ENCODE measurements around the gene TOR1B.
A peak's percentile ranks its signal among the peaks of the same experiment; 100 is the strongest.
"Not testable (repeated sequence)": the region's sequence is repeated elsewhere in the genome, so short reads cannot be mapped to it uniquely, and the experiment has no call there.

TOR1B gene

DNA sequence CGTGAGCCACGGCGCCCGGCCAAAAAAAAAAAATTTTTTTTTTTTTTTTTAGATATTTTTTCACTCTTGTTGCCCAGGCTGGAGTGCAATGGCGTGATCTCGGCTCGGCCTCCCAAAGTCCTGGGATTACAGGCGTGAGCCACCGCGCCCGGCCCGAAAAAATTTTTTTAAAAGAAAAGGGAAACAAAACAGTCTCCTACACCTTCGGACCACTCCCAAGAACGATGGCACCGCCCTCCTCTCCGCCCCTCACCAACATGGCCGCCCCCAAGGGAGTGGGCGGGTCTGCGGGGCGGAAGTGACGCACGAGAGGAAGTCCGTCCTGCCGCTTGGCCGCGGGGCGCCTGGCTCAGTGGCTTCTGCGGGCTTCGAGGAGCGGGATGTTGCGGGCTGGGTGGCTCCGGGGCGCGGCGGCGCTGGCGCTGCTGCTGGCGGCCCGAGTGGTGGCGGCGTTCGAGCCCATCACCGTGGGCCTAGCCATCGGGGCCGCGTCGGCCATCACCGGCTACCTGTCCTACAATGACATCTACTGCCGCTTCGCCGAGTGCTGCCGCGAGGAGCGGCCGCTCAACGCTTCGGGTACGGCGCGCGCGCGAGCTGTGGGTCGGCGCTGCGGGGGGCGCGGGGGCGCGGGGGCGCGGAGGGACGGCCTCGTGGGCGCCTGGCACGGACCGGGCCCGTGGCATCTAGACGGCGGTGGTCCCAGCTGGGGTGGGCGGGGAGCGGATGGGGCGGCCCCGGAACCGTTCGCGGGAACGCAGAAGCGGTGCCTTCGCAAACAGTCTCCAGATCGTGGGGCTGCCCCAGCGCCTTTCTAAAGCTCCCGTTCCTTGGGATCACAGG, at the start of gene TOR1B:
TSS of gene TOR1B (plus strand) at position 352 of the 843 bp plus-strand sequence. CDS start at position 381, 29 bp downstream.
- DNase-seq (ENCODE audit: low read depth in 2 of 3, low spot score in 2 of 3): peak; percentile 87 to 94 (median 89)

- DNase-seq (ENCODE audit: low read depth in 2 of 3, low spot score in 2 of 3): no peak
Observed at GRCh38 chr9:129755151-129755550, 47.8 kb upstream of the TOR1B start.

GRCh38 chr9:129756191-129756590, 46.8 kb upstream of the TOR1B start:
- DNase-seq (ENCODE audit: low read depth in 2 of 3, low spot score in 2 of 3): no peak

DNA sequence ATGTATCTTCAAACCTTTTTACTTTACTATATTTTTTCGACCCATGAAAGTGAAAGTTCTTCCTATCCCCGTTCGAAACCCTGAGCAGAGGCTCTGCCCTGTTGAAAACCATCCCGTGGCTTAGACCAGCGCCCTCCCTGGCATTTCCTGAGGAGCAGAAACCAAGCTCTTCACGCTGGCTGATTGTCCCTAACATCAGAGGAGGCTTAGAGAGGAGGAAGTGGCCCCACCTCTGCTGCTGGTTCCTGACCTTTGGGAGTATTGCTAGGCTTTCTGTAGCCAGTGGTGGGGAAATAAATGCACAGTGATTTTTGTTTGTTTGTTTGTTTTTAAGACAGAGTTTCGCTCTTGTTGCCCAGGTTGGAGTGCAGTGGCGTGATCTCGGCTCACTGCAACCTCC, 45.9 kb upstream of the TOR1B start:
- no peak for DNase-seq (ENCODE audit: low read depth in 2 of 3, low spot score in 2 of 3)

DNA sequence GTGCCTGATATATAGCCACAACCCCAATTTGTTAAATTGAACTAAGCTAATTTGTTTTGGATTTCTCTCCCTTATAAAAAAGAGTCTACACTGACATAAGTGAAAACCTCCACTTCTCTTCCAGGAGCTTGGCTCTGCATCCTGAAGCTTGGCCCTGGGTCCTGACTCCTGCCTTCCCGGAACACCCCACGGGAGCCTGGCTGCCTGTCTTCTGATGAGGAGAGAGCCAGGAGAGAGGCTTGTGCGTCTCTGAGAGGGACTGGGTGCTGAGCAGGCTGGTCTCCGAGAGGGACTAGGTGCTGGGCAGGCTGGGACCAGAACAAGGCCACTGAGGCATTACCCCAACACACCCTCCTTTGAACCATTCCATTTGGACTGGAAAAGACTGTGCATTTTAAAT, 43.7 kb upstream of the TOR1B start:
- DNase-seq (ENCODE audit: low read depth in 2 of 3, low spot score in 2 of 3): no peak

DNA sequence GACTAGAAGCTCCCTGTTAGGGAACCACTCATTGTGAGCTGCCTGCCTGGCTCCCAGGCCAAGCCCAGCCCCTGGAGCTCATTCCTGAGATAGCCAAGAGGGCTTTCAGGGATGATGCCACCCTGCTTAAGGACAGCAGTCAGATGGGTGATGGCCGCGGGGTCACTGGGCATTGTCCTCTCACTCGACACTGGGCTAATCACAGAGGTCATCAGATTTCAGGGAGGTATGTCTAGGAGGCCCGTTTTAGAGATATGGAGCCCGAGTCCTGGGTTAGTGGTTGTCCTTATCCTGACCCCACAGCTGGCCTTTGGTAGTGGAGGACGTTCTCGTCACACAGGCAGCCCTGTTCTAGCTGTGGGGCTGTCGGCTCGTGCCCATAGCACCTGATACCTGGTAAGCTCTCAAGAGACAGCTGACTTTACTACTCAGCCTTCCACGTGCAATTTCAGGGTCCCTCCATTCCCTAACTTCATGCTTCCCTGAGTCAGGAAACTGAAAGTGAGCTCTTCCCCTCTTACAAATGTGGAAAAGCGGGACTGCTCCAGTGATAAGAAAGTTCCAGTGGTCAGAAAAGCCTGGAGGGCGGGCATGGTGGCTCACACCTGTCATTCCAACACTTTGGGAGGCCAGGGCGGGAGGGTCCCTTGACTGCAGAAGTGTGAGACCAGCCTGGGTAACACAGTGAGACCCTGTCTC, 43.0 kb upstream of the TOR1B start:
- DNase-seq (ENCODE audit: low read depth in 2 of 3, low spot score in 2 of 3): no peak

GRCh38 chr9:129760784-129761183, 42.2 kb upstream of the TOR1B start:
- DNase-seq (ENCODE audit: low read depth in 2 of 3, low spot score in 2 of 3): not testable (repeated sequence)

GRCh38 chr9:129761293-129761900, 41.6 kb upstream of the TOR1B start:
- no peak for DNase-seq (ENCODE audit: low read depth in 2 of 3, low spot score in 2 of 3)

DNA sequence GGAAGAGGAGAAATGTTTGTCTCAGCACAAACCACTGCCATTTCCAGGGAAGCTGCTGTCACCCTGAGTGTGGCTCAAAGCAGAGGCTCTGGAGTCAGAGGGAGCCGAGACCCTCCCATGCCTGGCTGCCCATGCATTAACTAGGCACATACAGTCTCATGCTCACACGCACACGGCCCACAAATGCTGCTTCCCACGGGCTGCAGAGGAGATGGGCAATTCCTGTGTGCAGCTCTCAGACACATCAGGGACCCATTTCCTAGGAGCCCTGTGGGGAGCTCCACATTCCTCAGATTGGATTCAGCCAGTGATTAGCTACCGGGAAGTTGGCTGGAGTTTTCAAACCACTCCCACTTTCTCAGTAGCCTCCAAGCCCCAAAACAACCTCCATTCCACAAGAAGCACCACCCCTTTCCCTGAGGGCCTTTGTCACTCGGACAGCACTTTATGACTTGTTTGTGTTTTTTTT, 41.0 kb upstream of the TOR1B start:
- no peak for DNase-seq (ENCODE audit: low read depth in 2 of 3, low spot score in 2 of 3)

DNA sequence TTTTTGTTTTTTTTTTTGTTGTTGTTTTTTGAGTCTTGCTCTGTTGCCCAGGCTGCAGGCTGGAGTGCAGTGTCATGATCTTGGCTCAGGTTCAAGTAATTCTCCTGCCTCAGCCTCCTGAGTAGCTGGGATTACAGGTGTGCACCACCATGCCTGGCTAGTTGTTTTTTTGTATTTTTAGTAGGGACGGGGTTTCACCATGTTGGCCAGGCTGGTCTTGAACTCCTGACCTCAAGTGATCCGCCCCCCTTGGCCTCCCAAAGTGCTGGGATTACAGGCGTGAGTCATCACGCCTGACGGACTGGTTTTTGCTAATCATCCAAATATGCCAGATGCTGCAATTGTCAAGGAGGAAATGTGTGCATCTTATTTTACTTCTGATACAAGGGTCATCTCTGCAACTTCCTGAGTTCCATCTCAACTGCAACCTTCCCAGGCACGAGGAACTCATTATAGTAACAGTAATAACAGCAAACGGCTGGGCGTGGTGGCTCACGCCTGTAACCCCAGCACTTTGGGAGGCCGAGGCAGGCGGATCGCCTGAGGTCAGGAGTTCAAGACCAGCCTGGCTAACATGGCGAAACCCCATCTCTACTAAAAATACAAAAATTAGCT, 40.5 kb upstream of the TOR1B start:
- not testable (repeated sequence) for DNase-seq (ENCODE audit: low read depth in 2 of 3, low spot score in 2 of 3)

- no peak for DNase-seq (ENCODE audit: low read depth in 2 of 3, low spot score in 2 of 3)
Observed at GRCh38 chr9:129762985-129763926, 39.7 kb upstream of the TOR1B start.

DNA sequence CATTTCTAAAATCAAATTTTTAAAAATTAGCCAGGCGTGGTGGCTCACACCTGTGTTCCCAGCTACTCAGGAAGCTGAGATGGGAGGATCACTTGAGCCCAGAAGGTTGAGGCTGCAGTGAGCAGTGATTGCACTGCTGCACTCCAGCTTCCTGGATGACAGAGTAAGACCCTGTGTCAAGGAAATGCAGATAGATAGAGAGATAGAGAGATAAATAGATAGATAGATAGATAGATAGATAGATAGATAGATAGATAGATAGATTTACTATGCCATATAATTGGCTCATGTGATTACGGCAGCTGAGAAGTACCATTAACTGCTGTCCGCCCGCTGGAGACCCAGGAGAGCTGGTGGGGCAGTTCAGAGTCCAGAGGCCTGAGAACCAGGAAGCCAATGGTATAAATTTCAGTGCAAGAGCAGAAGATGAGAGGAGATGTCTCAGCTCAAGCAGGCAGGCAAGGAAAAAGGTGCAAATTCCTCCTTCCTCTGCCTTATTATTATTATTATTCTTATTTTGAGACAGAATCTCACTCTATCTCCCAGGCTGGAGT, 37.1 kb upstream of the TOR1B start:
- no peak for DNase-seq (ENCODE audit: low read depth in 2 of 3, low spot score in 2 of 3)

GRCh38 chr9:129768486-129768885, 34.5 kb upstream of the TOR1B start:
- no peak for DNase-seq (ENCODE audit: low read depth in 2 of 3, low spot score in 2 of 3)

- DNase-seq (ENCODE audit: low read depth in 2 of 3, low spot score in 2 of 3): no peak
Observed at GRCh38 chr9:129769669-129770068, 33.3 kb upstream of the TOR1B start.

GRCh38 chr9:129770741-129771140, 32.2 kb upstream of the TOR1B start:
- no peak for DNase-seq (ENCODE audit: low read depth in 2 of 3, low spot score in 2 of 3)

GRCh38 chr9:129773262-129774048, 29.5 kb upstream of the TOR1B start:
- DNase-seq (ENCODE audit: low read depth in 2 of 3, low spot score in 2 of 3): no peak

GRCh38 chr9:129774791-129775447, 28.1 kb upstream of the TOR1B start:
- no peak for DNase-seq (ENCODE audit: low read depth in 2 of 3, low spot score in 2 of 3)

DNA sequence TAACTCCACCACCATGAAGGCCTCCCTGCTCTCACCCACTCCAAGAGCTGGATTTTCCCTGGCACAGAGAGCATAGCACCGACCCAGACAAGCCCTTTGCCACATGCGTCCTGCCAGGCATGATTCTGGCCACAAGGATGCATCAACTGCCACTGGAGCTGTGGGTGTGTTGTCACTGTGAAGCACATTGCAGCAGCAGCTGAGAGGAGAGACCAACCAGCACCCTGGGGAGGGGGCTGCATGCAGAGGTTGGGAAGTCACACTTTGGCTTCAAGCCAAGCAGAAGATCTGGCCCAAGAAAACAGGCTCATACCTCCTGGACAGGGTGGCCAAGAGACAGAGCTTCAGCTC, 27.6 kb upstream of the TOR1B start:
- no peak for DNase-seq (ENCODE audit: low read depth in 2 of 3, low spot score in 2 of 3)

DNA sequence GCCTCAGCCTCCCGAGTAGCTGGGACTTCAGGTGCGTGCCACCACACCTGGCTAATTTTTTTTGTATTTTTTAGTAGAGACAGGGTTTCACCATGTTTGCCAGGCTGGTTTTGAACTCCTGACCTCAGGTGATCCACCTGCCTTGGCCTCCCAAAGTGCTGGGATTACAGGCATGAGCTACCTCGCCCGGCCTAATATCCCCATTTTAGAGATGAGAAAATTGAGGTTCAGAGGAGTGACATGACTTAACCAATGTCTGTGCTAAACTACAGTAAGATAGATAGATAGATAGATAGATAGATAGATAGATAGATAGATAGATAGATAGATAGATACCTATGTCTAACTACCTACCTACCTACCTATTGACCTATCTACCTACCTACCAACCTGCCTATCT, 26.9 kb upstream of the TOR1B start:
- not testable (repeated sequence) for DNase-seq (ENCODE audit: low read depth in 2 of 3, low spot score in 2 of 3)
